Progenitor cell of endocrine pancreas (in vitro differentiated cells): Measurements from ENCODE around the gene UBTD1. TPM values are rescaled to one million over a fixed set of nuclear protein-coding genes. Genes with fewer than 3 reads are reported as not detected.

Source experiments
- DNase-seq: peaks from one replicate; pipeline ENCODE4 v3.0.0; 2021; ENCODE audit warnings: low spot score; ENCODE audit not compliant: unreplicated experiment
- H3K27ac Mint-ChIP-seq: 2 replicates; pipeline ENCODE4 v1.8.0; 2021; ENCODE audit warnings: mild to moderate bottlenecking, moderate library complexity, mixed read lengths
- H3K27me3 Mint-ChIP-seq: 2 replicates; pipeline ENCODE4 v1.8.0; 2021; ENCODE audit warnings: mixed read lengths
- H3K36me3 Mint-ChIP-seq: 2 replicates; pipeline ENCODE4 v1.8.0; 2022; ENCODE audit warnings: mixed read lengths; ENCODE audit not compliant: insufficient read depth
- H3K4me1 Mint-ChIP-seq: 2 replicates; pipeline ENCODE4 v1.8.0; 2021; ENCODE audit warnings: low read depth, mixed read lengths
- H3K4me3 Mint-ChIP-seq: 2 replicates; pipeline ENCODE4 v1.8.0; 2021; ENCODE audit warnings: low read depth, mild to moderate bottlenecking, moderate library complexity, mixed read lengths
- H3K9me3 Mint-ChIP-seq: 2 replicates; pipeline ENCODE4 v1.8.0; 2021; ENCODE audit warnings: low read depth, mixed read lengths
- CTCF ChIP-seq: fragments of 200-600 bp; sonication (generic); IDR thresholded peaks from one replicate; pipeline ENCODE4 v1.5.0; 2021; ENCODE audit warnings: antibody characterized with exemption, mild to moderate bottlenecking; ENCODE audit not compliant: unreplicated experiment
- total RNA-seq: library from RNA; stranded (reverse); gene quantifications from 2 replicates; pipeline ENCODE4 v1.2.1, GENCODE V29; 2021

UBTD1 gene
- total RNA-seq, 1 donor from 2014 or later, result 9.0 TPM

GRCh38 chr10:97546456-97547270, 47.9 kb downstream of the UBTD1 start:
- no peak for DNase-seq
- Mint-ChIP-seq H3K27ac (peak overlapping the region; percentile 82), H3K36me3 (no peaks in the 10 kb centered on the region), H3K4me1 (peaks cover 14% of the 10 kb centered on the region), H3K9me3 (no peaks in the 10 kb centered on the region), H3K27me3 (no peaks in the 10 kb centered on the region), H3K4me3 (no peak overlapping the region)
- no peak for TF ChIP-seq CTCF

GRCh38 chr10:97547271-97547600, 48.5 kb downstream of the UBTD1 start:
- H3K36me3 Mint-ChIP-seq, result no peaks in the 10 kb centered on the region
- H3K27ac Mint-ChIP-seq, result no peak overlapping the region
- no peaks in the 10 kb centered on the region for H3K27me3 Mint-ChIP-seq
- no peak overlapping the region for H3K4me3 Mint-ChIP-seq
- no peaks in the 10 kb centered on the region for H3K9me3 Mint-ChIP-seq
- TF ChIP-seq CTCF, result no peak
- H3K4me1 Mint-ChIP-seq, result peaks cover 14% of the 10 kb centered on the region
- DNase-seq, result no peak

GRCh38 chr10:97547962-97548361, 49.2 kb downstream of the UBTD1 start:
- Mint-ChIP-seq H3K9me3 (no peaks in the 10 kb centered on the region), H3K4me3 (no peak overlapping the region), H3K36me3 (no peaks in the 10 kb centered on the region), H3K4me1 (peaks cover 14% of the 10 kb centered on the region), H3K27me3 (no peaks in the 10 kb centered on the region), H3K27ac (no peak overlapping the region)
- no peak for TF ChIP-seq CTCF
- DNase-seq, result no peak

- TF ChIP-seq CTCF, result no peak
- H3K9me3 Mint-ChIP-seq, result no peaks in the 10 kb centered on the region
- no peaks in the 10 kb centered on the region for H3K27me3 Mint-ChIP-seq
- peaks cover 17% of the 10 kb centered on the region for H3K4me1 Mint-ChIP-seq
- H3K36me3 Mint-ChIP-seq, result no peaks in the 10 kb centered on the region
- H3K27ac Mint-ChIP-seq, result no peak overlapping the region
- H3K4me3 Mint-ChIP-seq, result no peak overlapping the region
- no peak for DNase-seq
Observed at GRCh38 chr10:97548828-97549455, 50.2 kb downstream of the UBTD1 start.

GRCh38 chr10:97549587-97550322, 51.0 kb downstream of the UBTD1 start:
- Mint-ChIP-seq H3K27me3 (no peaks in the 10 kb centered on the region), H3K9me3 (no peaks in the 10 kb centered on the region), H3K4me3 (no peak overlapping the region), H3K4me1 (peaks cover 17% of the 10 kb centered on the region), H3K36me3 (no peaks in the 10 kb centered on the region), H3K27ac (peak overlapping the region; percentile 82)
- no peak for TF ChIP-seq CTCF
- no peak for DNase-seq
